HUES48 (cell line): ENCODE measurements around the gene RTTN.

ENCODE experiments used
- H3K27ac ChIP-seq: one replicate; pipeline ENCODE4 v1.7.0; 2013; ENCODE audit warnings: low read depth, low read length, inconsistent platforms
- H3K27me3 ChIP-seq: 2 replicates; pipeline ENCODE4 v1.6.1; 2013; ENCODE audit warnings: mild to moderate bottlenecking, low read length; ENCODE audit not compliant: control insufficient read depth, insufficient read depth
- H3K36me3 ChIP-seq: 2 replicates; pipeline ENCODE4 v1.6.1; 2013; ENCODE audit warnings: low read length; ENCODE audit not compliant: control insufficient read depth, insufficient read depth
- H3K4me1 ChIP-seq: 2 replicates; pipeline ENCODE4 v1.6.1; 2013; ENCODE audit warnings: mild to moderate bottlenecking, low read length; ENCODE audit not compliant: control insufficient read depth, insufficient read depth
- H3K4me3 ChIP-seq: 2 replicates; pipeline ENCODE4 v1.5.1; 2013; ENCODE audit warnings: mild to moderate bottlenecking, low read depth, low read length
- H3K9ac ChIP-seq: 2 replicates; pipeline ENCODE4 v1.6.1; 2013; ENCODE audit warnings: mild to moderate bottlenecking, low read depth, low read length, moderate library complexity
- H3K9me3 ChIP-seq: 2 replicates; pipeline ENCODE4 v1.6.1; 2013; ENCODE audit warnings: low read length; ENCODE audit not compliant: control insufficient read depth, insufficient read depth

The RTTN gene

GRCh38 chr18:70078106-70078505, 127.4 kb downstream of the RTTN start:
- no peaks in the 10 kb centered on the region for H3K27me3 ChIP-seq
- H3K4me1 ChIP-seq, result no peaks in the 10 kb centered on the region
- no peak overlapping the region for H3K4me3 ChIP-seq
- no peaks in the 10 kb centered on the region for H3K9me3 ChIP-seq
- no peaks in the 10 kb centered on the region; the same call in 1 of the 2 replicates for H3K36me3 ChIP-seq
- no peak overlapping the region for H3K27ac ChIP-seq
- H3K9ac ChIP-seq, result no peak overlapping the region

DNA sequence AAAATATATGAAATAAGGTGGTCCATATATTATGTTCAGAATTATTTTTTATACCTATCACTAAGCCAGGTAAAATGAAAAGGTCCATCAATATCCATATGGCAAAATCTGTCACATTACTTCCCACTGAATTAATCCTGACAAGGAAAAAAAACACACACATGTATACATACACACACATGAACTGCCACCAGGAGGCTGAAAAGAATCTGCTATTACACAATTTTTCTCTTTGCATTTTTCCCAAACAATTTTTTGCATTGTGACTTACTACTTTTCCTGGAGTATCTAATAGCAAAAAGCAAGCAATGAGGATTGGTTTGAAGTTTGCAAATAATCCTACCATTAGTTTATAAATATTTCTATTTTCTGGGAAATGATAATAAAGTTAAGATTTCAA, 129.6 kb downstream of the RTTN start:
- Histone ChIP-seq H3K4me3 (no peak overlapping the region), H3K27me3 (no peaks in the 10 kb centered on the region), H3K4me1 (no peaks in the 10 kb centered on the region), H3K9me3 (no peaks in the 10 kb centered on the region), H3K9ac (no peak overlapping the region), H3K27ac (no peak overlapping the region), H3K36me3 (no peaks in the 10 kb centered on the region; the same call in 1 of the 2 replicates)

GRCh38 chr18:70074116-70074515, 131.4 kb downstream of the RTTN start:
- Histone ChIP-seq H3K36me3 (no peaks in the 10 kb centered on the region; the same call in 1 of the 2 replicates), H3K9me3 (no peaks in the 10 kb centered on the region), H3K4me1 (no peaks in the 10 kb centered on the region), H3K4me3 (no peak overlapping the region), H3K27ac (no peak overlapping the region), H3K9ac (no peak overlapping the region), H3K27me3 (no peaks in the 10 kb centered on the region)

DNA sequence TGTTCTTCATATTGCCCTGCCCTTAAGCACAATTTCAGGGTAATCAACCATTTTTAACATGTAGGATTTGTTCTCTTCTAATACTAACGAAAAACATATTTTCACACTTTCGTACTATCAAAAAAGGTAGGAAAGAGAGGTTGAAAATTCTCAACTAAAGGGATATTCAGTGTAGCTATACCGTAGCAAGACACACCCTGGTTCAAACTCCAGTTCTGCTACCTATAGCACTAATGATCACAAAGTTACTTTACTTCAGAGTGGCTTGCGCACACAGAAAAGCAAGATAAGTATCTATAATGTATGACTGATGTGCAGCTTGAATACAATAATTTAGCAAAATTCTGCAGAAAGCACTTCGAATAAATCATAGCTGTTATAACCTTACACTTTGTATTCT, 132.1 kb downstream of the RTTN start:
- H3K9me3 ChIP-seq, result no peaks in the 10 kb centered on the region

GRCh38 chr18:70072678-70073077, 132.8 kb downstream of the RTTN start:
- Histone ChIP-seq H3K9me3 (no peaks in the 10 kb centered on the region), H3K4me1 (no peaks in the 10 kb centered on the region), H3K36me3 (no peaks in the 10 kb centered on the region; the same call in 1 of the 2 replicates), H3K27ac (no peak overlapping the region), H3K27me3 (no peaks in the 10 kb centered on the region), H3K9ac (no peak overlapping the region), H3K4me3 (no peak overlapping the region)

More for the DNA sequence above, 132.1 kb downstream of the RTTN start:
- Histone ChIP-seq H3K27ac (no peak overlapping the region), H3K9ac (no peak overlapping the region), H3K36me3 (no peaks in the 10 kb centered on the region; the same call in 1 of the 2 replicates), H3K4me1 (no peaks in the 10 kb centered on the region), H3K4me3 (no peak overlapping the region), H3K27me3 (no peaks in the 10 kb centered on the region)

DNA sequence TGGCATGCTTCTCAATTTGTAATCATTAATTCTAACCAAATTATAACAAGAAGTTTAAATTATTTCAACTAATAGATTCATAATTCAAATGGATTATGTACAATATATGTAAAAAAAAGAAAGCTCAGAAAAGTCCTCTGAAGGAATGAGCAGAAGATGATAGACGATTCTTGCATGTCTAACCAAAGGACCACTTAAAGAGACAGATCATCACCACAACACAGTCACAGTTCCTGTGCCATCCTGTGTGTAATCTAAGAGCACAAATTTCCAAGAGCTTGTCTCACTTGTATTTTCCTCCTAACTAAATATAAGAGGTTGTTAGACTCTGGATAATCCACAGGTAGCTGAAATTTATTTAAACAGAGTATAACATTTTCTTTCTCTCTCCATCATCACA, 135.5 kb downstream of the RTTN start:
- H3K4me3 ChIP-seq, result no peak overlapping the region
- H3K4me1 ChIP-seq, result no peaks in the 10 kb centered on the region
- no peaks in the 10 kb centered on the region; the same call in 1 of the 2 replicates for H3K36me3 ChIP-seq
- H3K9ac ChIP-seq, result no peak overlapping the region
- no peaks in the 10 kb centered on the region for H3K27me3 ChIP-seq
- no peak overlapping the region for H3K27ac ChIP-seq
- H3K9me3 ChIP-seq, result no peaks in the 10 kb centered on the region

- H3K9ac ChIP-seq, result no peak overlapping the region
Measured at GRCh38 chr18:70069382-70069781, 136.1 kb downstream of the RTTN start.

GRCh38 chr18:70068981-70069380, 136.5 kb downstream of the RTTN start:
- Histone ChIP-seq H3K27ac (no peak overlapping the region), H3K4me3 (no peak overlapping the region), H3K4me1 (no peaks in the 10 kb centered on the region), H3K27me3 (no peaks in the 10 kb centered on the region), H3K36me3 (no peaks in the 10 kb centered on the region; the same call in 1 of the 2 replicates), H3K9ac (no peak overlapping the region), H3K9me3 (no peaks in the 10 kb centered on the region)

More at GRCh38 chr18:70069382-70069781, 136.1 kb downstream of the RTTN start:
- Histone ChIP-seq H3K27ac (no peak overlapping the region), H3K9me3 (no peaks in the 10 kb centered on the region), H3K27me3 (no peaks in the 10 kb centered on the region), H3K4me1 (no peaks in the 10 kb centered on the region), H3K4me3 (no peak overlapping the region), H3K36me3 (no peaks in the 10 kb centered on the region; the same call in 1 of the 2 replicates)

- Histone ChIP-seq H3K27ac (no peak overlapping the region), H3K4me1 (no peaks in the 10 kb centered on the region), H3K36me3 (peaks cover 5% of the 10 kb centered on the region; the same call in 1 of the 2 replicates), H3K4me3 (no peak overlapping the region), H3K9me3 (no peaks in the 10 kb centered on the region), H3K9ac (no peak overlapping the region), H3K27me3 (no peaks in the 10 kb centered on the region)
Measured at GRCh38 chr18:70059684-70060083, 145.8 kb downstream of the RTTN start.

- peaks cover 5% of the 10 kb centered on the region for H3K36me3 ChIP-seq
- no peaks in the 10 kb centered on the region for H3K4me1 ChIP-seq
- H3K27ac ChIP-seq, result no peak overlapping the region
- H3K4me3 ChIP-seq, result no peak overlapping the region
- H3K9ac ChIP-seq, result no peak overlapping the region
- H3K27me3 ChIP-seq, result no peaks in the 10 kb centered on the region
- H3K9me3 ChIP-seq, result no peaks in the 10 kb centered on the region
Measured at GRCh38 chr18:70058916-70059315, 146.6 kb downstream of the RTTN start.

GRCh38 chr18:70047931-70048603, 157.4 kb downstream of the RTTN start:
- Histone ChIP-seq H3K36me3 (peaks cover 8% of the 10 kb centered on the region; the same call in 1 of the 2 replicates), H3K27ac (no peak overlapping the region), H3K4me3 (no peak overlapping the region), H3K4me1 (no peaks in the 10 kb centered on the region; the same call in 1 of the 2 replicates), H3K9ac (no peak overlapping the region), H3K9me3 (no peaks in the 10 kb centered on the region), H3K27me3 (no peaks in the 10 kb centered on the region)
